Skeletal muscle tissue (tissue), 4 donors: Measurements from ENCODE around the gene PPL. TPM values are rescaled to one million over a fixed set of nuclear protein-coding genes. Genes with fewer than 3 reads are reported as not detected.
A peak's percentile ranks its signal among the peaks of the same experiment; 100 is the strongest.
"Not testable (repeated sequence)": the region's sequence is repeated elsewhere in the genome, so short reads cannot be mapped to it uniquely, and the experiment has no call there.

Experiments
- H3K27ac ChIP-seq: one replicate; pipeline ENCODE4 v1.7.0; 2013; ENCODE audit warnings: mild to moderate bottlenecking, low read depth, low read length, inconsistent platforms
- H3K27me3 ChIP-seq, 3 donors: one replicate each; pipeline ENCODE4 v1.7.0; 2013; ENCODE audit warnings: low read length in 3 of 3; ENCODE audit not compliant: control insufficient read depth in 3 of 3, insufficient read depth in 3 of 3
- H3K36me3 ChIP-seq, 3 donors: one replicate each; pipeline ENCODE4 v1.7.0; 2013; ENCODE audit warnings: low read length in 3 of 3; ENCODE audit not compliant: control insufficient read depth in 3 of 3, insufficient read depth in 3 of 3
- H3K4me1 ChIP-seq, 3 donors: one replicate each; pipeline ENCODE4 v1.7.0; 2013; ENCODE audit warnings: low read length in 3 of 3, mild to moderate bottlenecking in 3 of 3; ENCODE audit not compliant: control insufficient read depth in 3 of 3, insufficient read depth in 3 of 3
- H3K4me3 ChIP-seq, 3 donors: one replicate each; pipeline ENCODE4 v1.7.0; 2013; ENCODE audit warnings: low read length in 3 of 3
- H3K9ac ChIP-seq, 3 donors: one replicate each; pipeline ENCODE4 v1.7.0; 2013; ENCODE audit warnings: low read length in 3 of 3, mild to moderate bottlenecking in 3 of 3, moderate library complexity in 2 of 3, low read depth in 1 of 3
- H3K9me3 ChIP-seq, 3 donors: one replicate each; pipeline ENCODE4 v1.7.0; 2013; ENCODE audit warnings: low read length in 3 of 3; ENCODE audit not compliant: control insufficient read depth in 3 of 3
- total RNA-seq: library from RNA; depleted of rRNA; stranded (reverse); fragments of >200 nt; gene quantifications from one replicate; pipeline ENCODE4 v1.2.3, GENCODE V29; 2014
- donor health status: Osteomylitis.

The PPL gene
- total RNA-seq, 1 donor from 2014 or later = 1.6 TPM

- Histone ChIP-seq H3K27ac (peak overlapping the region; percentile 89), H3K4me3 (peak overlapping the region in 2 of 3 donors; percentile 22 to 35), H3K9me3 (no peaks in the 10 kb centered on the region), H3K27me3 (no peaks in the 10 kb centered on the region), H3K4me1 (peaks cover 39 to 62% (median 57%) of the 10 kb centered on the region in 3 donors), H3K36me3 (no peaks in the 10 kb centered on the region), H3K9ac (peak overlapping the region in 1 of 3 donors; percentile 79)
These were observed 39.1 kb upstream of the PPL start for GRCh38 chr16:4976079-4976478.

GRCh38 chr16:4972938-4973587 lies 36.1 kb upstream of the PPL start:
- Histone ChIP-seq H3K27me3 (no peaks in the 10 kb centered on the region), H3K27ac (peak overlapping the region; percentile 4), H3K4me1 (peaks cover 47 to 68% (median 63%) of the 10 kb centered on the region in 3 donors), H3K9ac (no peak overlapping the region), H3K4me3 (peak overlapping the region in 1 of 3 donors; percentile 22), H3K9me3 (no peaks in the 10 kb centered on the region), H3K36me3 (no peaks in the 10 kb centered on the region)

GRCh38 chr16:4970010-4970409 lies 33.1 kb upstream of the PPL start:
- peak overlapping the region in 2 of 3 donors; percentile 29 to 40 for H3K4me3 ChIP-seq
- peaks cover 41 to 59% (median 51%) of the 10 kb centered on the region in 3 donors for H3K4me1 ChIP-seq
- H3K36me3 ChIP-seq = no peaks in the 10 kb centered on the region
- H3K9ac ChIP-seq = peak overlapping the region in 2 of 3 donors; percentile 23 to 75
- H3K27ac ChIP-seq = peak overlapping the region; percentile 58
- no peaks in the 10 kb centered on the region for H3K27me3 ChIP-seq
- no peaks in the 10 kb centered on the region for H3K9me3 ChIP-seq

- no peaks in the 10 kb centered on the region for H3K36me3 ChIP-seq
- peak overlapping the region; percentile 41 to 75 (median 57) for H3K9ac ChIP-seq
- no peaks in the 10 kb centered on the region for H3K9me3 ChIP-seq
- peak overlapping the region in 2 of 3 donors; percentile 11 to 43 for H3K4me3 ChIP-seq
- no peaks in the 10 kb centered on the region for H3K27me3 ChIP-seq
- H3K4me1 ChIP-seq = peaks cover 41 to 59% (median 51%) of the 10 kb centered on the region in 3 donors
- H3K27ac ChIP-seq = peak overlapping the region; percentile 58
These were observed 32.0 kb upstream of the PPL start for GRCh38 chr16:4968879-4969483.

GRCh38 chr16:4968278-4968677 lies 31.3 kb upstream of the PPL start:
- H3K27me3 ChIP-seq, H3K4me3 ChIP-seq, H3K9me3 ChIP-seq, H3K36me3 ChIP-seq: not testable (repeated sequence)
- Histone ChIP-seq H3K9ac (peak overlapping the region in 2 of 3 donors; percentile 57 to 75), H3K4me1 (peaks cover 39 to 54% (median 47%) of the 10 kb centered on the region in 3 donors), H3K27ac (peak overlapping the region; percentile 56)

GRCh38 chr16:4966736-4967453 lies 29.9 kb upstream of the PPL start:
- H3K27me3 ChIP-seq = no peaks in the 10 kb centered on the region
- H3K4me3 ChIP-seq = no peak overlapping the region
- H3K27ac ChIP-seq = peak overlapping the region; percentile 40
- H3K4me1 ChIP-seq = peaks cover 27 to 41% (median 37%) of the 10 kb centered on the region in 3 donors
- H3K9ac ChIP-seq = peak overlapping the region in 1 of 3 donors; percentile 45
- H3K36me3 ChIP-seq = no peaks in the 10 kb centered on the region
- no peaks in the 10 kb centered on the region for H3K9me3 ChIP-seq

- not testable (repeated sequence) for H3K27me3 ChIP-seq, H3K36me3 ChIP-seq, H3K4me3 ChIP-seq, H3K27ac ChIP-seq, H3K9me3 ChIP-seq, H3K9ac ChIP-seq
- H3K4me1 ChIP-seq = peaks cover 11 to 15% (median 15%) of the 10 kb centered on the region in 3 donors
These were observed 26.6 kb upstream of the PPL start for GRCh38 chr16:4963527-4963926.

GRCh38 chr16:4962716-4963115 lies 25.8 kb upstream of the PPL start:
- Histone ChIP-seq H3K9me3 (no peaks in the 10 kb centered on the region), H3K9ac (no peak overlapping the region), H3K27me3 (no peaks in the 10 kb centered on the region), H3K4me1 (peaks cover 12 to 18% (median 16%) of the 10 kb centered on the region in 3 donors), H3K27ac (no peak overlapping the region), H3K4me3 (no peak overlapping the region), H3K36me3 (peaks cover 0 to 6% (median 0%) of the 10 kb centered on the region in 3 donors)

- Histone ChIP-seq H3K9ac (no peak overlapping the region), H3K4me3 (no peak overlapping the region), H3K9me3 (no peaks in the 10 kb centered on the region), H3K27me3 (no peaks in the 10 kb centered on the region), H3K36me3 (peaks cover 0 to 6% (median 0%) of the 10 kb centered on the region in 3 donors), H3K4me1 (peaks cover 11 to 23% (median 16%) of the 10 kb centered on the region in 3 donors), H3K27ac (no peak overlapping the region)
These were observed 23.6 kb upstream of the PPL start for GRCh38 chr16:4960579-4960978.
